Measurements from ENCODE around the gene PML.

The PML gene

GRCh38 chr15:74028646-74029045 is 34.1 kb downstream of the PML start:
- H3K4me3 ChIP-seq (ENCODE audit: low read depth, low read length), result no peak overlapping the region
- no peak for TF ChIP-seq CTCF (IDR thresholded peaks at IDR 0.05; ENCODE audit: low read depth, low read length)

- H3K4me3 ChIP-seq (ENCODE audit: low read depth, low read length), result no peak overlapping the region
- TF ChIP-seq CTCF (IDR thresholded peaks at IDR 0.05; ENCODE audit: low read depth, low read length), result no peak
Measured at GRCh38 chr15:74032046-74032445, 37.5 kb downstream of the PML start.

- no peak for TF ChIP-seq CTCF (IDR thresholded peaks at IDR 0.05; ENCODE audit: low read depth, low read length)
Measured at GRCh38 chr15:74032606-74033561, 38.4 kb downstream of the PML start.

GRCh38 chr15:74034206-74034755 is 39.8 kb downstream of the PML start:
- no peak for TF ChIP-seq CTCF (IDR thresholded peaks at IDR 0.05; ENCODE audit: low read depth, low read length)
- H3K4me3 ChIP-seq (ENCODE audit: low read depth, low read length), result no peak overlapping the region

More at GRCh38 chr15:74032606-74033561, 38.4 kb downstream of the PML start:
- H3K4me3 ChIP-seq (ENCODE audit: low read depth, low read length), result no peak overlapping the region

GRCh38 chr15:74035121-74036017 is 40.9 kb downstream of the PML start:
- no peak overlapping the region for H3K4me3 ChIP-seq (ENCODE audit: low read depth, low read length)
- no peak for TF ChIP-seq CTCF (IDR thresholded peaks at IDR 0.05; ENCODE audit: low read depth, low read length)

- peak; percentile 55 for TF ChIP-seq CTCF (IDR thresholded peaks at IDR 0.05; ENCODE audit: low read depth, low read length)
- no peak overlapping the region for H3K4me3 ChIP-seq (ENCODE audit: low read depth, low read length)
Measured at GRCh38 chr15:74036271-74037170, 42.0 kb downstream of the PML start.

All from WI38 (cell line).